NCI-H1105 treated with DMSO at 0.1 percent for 48 hours (cell line): Measurements from ENCODE around the gene AZU1.

Experiments
- DNase-seq: peaks from one replicate; lab custom pipeline; 2025; lab: John Stamatoyannopoulos, UW

AZU1 gene

DNA sequence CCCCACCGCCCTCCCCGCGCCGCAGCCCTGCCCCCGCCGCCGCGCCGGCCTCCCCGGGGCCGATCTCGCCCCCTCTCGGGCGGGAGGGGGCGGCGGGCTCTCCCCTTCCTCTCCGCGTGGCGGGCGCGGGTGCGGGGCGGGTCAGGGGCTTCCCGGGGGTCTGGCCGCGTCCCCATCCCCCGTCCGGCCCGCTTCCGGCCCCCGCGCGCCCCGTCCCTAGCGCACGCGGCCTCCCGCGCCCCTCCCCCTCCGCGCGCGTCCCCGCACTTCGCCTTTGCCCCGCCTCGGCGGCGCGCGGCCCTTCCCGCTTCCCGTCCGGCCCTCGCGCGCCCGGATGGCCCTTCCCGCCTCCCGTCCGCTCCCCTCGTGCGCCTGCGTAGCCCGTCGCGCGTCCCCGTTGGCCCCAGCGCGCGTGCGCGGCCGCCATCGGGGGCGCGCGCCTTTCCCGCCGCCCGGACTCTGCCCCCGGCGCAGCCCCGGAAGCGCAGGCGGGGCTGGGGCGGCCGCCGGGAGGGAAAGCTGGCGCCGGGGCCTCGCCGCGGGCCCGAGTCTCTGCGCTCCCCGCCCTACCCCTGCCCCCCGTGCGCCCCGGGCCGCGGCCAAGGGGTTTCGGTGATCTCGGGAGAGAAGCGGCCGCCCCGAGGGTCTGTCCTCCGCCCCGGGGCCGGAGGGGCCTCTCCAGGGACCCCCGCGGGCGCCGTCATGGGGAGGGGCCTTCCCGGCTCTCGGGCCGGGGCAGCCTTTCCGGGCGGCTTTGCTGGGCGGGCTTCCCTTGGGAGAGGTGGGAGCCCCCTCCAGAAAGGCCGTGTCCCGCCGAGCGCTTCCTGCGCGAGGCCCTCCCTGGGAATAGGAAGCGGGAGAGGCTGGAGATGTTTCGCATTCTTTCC is 29.9 kb upstream of the AZU1 start:
- peak; percentile 77 for DNase-seq

DNA sequence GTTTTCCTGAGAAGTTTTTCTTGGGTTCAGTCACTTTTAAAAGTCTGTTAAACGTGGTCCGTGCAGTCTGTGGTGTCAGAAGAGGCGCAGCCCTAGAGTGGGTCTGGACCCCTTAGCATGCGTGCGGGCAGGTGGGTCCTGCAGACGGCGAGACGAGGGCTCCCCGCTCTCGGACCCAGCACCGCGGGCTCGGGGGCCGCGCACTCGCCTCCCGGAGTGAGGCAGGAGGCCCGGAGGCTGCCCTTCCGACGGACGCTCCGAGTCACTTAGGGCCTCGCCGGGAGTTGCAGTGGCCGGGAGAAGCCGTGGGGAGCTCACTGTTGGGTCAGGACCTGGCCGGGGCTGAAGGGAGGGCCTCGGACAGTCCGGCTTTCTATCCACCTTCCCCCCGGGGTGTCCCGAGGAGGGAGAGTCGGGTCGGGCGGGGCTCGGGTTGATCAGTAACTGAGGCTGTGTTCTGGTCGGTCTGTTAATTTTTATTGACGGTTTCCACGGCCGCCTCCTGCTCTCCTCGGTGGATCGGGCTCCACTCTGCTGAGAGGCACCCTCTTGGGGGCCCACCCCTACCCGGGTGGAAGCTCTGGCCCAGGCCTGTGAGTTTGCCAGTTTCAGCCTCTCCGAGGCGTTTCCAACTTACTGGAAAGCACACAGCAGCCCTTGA is 29.1 kb upstream of the AZU1 start:
- DNase-seq, result no peak

GRCh38 chr19:799076-799881 is 28.4 kb upstream of the AZU1 start:
- no peak for DNase-seq

GRCh38 chr19:800360-801029 is 27.1 kb upstream of the AZU1 start:
- DNase-seq, result no peak

DNA sequence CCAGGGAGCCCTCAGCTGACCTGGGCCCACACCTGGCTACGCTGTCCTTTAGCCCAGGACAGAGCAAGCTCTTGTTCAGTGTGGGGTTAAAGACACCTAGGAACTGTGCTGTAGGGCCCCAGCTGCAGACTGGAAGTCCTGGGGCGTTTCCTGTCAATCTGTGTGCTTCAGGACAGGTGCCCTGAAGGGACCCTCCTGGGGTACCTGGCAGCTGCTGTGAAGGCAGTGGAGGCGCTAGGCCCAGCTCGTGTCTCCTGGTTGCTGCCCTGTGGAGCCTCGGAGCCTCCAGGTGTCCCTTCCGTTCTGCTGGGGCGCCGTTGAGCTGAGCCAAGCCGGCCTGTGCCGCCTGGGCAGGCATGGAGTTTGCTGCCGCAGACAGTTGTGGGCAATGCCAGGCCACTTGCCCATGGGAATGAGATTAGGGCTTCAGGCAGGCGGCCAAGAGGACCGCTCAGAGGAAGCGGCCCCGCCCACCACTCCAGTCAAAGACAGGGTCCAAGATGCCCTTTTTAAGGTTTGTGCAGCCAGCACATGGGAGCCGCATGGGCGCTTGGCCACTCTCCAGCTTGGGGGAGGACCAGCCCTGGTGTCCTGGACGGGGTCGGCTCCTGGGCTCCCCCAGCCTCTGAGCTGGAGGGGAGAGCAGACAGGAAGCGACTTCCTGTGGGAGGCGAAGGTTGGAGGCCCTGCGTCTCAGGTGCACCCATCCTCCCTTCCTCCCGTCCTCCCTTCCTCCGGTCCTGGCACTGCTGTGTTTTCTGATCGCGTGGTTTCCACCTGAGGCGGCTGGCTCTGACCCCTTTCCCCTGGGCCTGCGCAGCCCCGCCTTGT is 26.4 kb upstream of the AZU1 start:
- no peak for DNase-seq

- DNase-seq, result no peak
Observed at GRCh38 chr19:801861-802497, 25.7 kb upstream of the AZU1 start.

DNA sequence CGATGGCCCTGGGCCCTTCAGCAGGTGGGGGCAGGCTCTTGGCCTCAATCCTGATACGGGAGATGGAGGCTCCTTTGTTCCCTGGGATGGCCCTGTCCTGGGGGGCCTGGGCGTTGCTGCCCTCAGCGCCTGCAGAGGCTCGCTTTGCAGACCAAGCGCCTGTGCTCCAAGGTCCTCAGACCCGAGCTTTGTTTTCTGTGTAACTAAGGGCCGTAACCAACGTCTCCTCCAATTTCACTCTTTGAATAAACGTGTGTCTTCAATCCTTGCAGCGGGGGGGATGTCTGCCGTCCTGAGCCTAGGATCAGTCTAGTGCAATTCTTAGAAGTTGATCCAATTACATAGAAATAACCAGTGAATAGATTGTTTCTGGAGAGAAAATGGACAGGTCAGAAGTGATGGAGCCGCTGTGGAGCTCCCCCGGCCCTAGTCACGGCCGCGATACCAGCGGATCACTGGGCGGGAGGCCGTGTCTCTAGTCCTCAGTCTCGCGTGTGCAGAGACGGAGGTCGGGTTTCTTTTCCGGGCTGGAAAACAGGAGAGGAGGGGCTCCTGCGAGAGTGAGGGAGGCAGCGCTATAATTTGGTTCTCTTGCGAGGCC is 25.0 kb upstream of the AZU1 start:
- DNase-seq, result no peak

GRCh38 chr19:803099-803561 is 24.5 kb upstream of the AZU1 start:
- DNase-seq, result no peak

- DNase-seq, result no peak
Observed at GRCh38 chr19:803686-804418, 23.8 kb upstream of the AZU1 start.

- no peak for DNase-seq
Observed at GRCh38 chr19:804419-805165, 23.0 kb upstream of the AZU1 start.

GRCh38 chr19:805166-805551 is 22.5 kb upstream of the AZU1 start:
- no peak for DNase-seq

DNA sequence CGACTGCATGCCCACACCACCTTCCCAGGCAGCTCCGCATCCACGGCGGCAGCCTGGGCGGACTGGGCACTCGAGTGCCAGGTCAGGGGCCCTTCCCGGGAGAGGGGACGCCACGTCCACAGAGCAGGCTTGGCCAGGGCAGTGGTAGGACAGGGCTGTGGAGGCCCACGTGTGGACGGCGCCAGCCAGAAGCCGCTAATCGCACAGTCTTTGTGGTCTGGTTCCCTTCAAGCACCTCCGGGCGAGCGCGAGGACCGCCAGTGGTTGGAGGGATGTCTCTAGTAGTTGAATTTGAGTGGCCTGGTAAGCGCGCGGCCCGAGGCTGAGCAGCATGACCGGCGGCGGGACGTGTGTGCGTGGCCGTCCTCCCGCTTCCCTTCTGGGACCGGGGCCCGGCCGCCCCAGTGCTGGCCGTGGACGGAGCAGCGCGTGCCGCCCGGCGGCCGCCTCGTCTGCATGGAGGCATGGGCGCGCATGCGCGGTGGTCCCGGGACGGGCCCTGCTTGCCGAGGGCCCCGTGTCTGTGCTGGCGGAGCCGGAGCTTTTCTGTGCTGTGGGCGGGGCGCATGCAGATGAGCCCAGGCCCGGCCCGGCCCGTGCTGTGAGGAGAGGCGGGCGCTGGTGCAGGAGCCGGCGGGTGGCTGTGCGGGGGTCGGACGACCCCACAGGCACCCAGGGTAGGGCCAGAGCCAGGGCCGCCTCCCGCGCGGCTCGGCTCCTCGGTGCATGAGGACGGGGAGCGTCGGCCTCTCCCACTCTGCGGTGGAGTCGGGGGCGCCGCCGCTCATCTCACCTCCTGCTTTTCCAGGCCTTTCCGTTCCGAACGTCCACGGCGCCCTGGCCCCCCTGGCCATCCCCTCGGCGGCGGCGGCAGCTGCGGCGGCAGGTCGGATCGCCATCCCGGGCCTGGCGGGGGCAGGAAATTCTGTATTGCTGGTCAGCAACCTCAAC is 21.8 kb upstream of the AZU1 start:
- no peak for DNase-seq

DNA sequence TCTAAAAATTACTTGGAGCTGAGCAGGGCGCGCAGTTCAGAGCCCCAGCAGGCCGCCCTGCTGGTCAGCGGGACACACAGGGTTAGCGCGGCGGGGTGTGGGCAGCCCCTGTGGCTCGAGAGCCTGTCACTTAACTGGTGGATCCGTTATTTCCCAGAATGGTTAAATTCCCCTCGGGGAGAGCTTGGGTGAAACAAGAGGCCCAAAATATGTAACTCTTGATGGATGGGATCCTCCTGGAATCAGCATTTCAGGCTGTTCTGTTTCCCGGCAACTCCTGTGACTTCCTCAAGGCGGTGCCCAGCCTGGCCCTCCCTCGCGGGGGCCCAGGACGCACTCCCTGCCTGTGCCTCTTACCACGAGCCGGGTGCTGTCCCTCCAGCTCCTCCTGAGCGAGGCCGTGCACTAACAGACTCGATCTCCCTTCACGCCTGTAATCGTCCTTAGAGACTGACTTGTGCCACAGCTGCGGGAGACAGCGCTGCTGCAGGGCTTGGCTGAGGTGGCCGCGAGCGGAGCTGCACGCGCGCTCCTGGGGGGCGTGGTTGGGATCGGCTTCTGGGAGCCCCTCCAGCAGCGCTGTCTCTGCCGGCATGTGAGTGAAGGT is 20.7 kb upstream of the AZU1 start:
- DNase-seq, result no peak

DNA sequence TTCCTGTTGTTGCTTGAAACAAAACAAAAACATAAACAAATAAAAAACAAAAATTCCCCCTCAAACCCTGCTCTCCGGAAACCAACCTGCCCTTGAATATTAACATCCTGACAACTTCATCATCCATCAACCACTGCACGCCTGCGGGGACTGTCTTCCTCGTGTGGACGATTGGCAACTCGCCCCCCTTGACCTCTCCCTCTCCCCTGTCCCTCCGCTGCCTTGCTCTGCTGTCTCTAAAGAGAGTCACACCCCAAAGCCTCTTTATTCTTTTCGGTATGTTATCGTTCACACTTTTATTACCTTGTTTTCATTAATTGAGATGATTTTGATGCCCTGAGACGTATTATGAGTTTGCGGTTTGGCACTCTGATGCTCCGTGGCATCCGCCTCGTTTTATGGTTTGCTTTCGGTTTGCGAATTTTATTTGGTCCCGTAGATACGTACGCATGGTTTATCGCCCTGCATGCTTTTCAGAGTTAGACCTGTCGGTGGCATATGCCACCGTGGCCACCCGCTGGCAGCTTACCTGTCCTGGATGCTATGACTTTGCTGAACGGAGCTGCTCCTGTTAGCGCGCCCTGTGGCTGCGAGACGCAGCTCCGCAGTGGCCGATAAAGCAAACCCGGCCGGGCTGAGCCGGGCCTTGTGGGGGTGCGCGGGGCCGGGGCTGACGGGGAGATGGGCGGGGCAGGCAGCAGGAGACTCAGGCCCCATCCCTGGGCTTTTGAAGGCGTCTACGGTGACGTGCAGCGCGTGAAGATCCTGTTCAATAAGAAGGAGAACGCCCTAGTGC is 19.8 kb upstream of the AZU1 start:
- DNase-seq, result no peak

- no peak for DNase-seq
Observed at GRCh38 chr19:808423-808775, 19.2 kb upstream of the AZU1 start.

DNA sequence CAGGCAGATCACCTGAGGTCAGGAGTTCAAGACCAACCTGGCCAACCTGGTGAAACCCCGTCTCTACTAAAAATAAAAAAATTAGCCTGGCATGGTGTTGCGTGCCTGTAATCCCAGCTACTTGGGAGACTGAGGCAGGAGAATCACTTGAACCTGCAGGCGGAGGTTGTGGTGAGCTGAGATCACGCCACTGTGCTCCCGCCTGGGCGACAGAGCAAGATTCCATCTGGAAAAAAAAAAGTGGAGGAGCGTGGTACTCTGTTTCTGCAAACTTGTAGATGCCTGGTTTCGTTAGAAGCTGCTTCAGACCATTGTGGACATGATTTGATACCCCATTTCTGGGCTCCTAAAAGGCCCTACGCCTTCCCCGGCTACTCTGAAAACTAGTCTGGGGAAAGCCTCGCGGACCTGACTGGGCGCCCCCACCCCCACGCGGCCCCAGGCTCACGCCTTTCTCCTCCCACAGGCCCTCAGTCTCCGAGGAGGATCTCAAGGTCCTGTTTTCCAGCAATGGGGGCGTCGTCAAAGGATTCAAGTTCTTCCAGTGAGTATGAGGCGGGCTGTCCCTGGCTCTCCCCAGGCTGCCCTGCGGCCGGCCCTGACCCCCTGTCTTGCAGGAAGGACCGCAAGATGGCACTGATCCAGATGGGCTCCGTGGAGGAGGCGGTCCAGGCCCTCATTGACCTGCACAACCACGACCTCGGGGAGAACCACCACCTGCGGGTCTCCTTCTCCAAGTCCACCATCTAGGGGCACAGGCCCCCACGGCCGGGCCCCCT is 17.4 kb upstream of the AZU1 start:
- no peak for DNase-seq
